HepG2 (cell line): Measurements from ENCODE around the gene SCN9A. TPM values are rescaled to one million over a fixed set of nuclear protein-coding genes. Genes with fewer than 3 reads are reported as not detected.
A peak's percentile ranks its signal among the peaks of the same experiment; 100 is the strongest.

Experiments used
- DMAP1 ChIP-seq: IDR thresholded peaks from 2 replicates; pipeline ENCODE4 v1.6.1; 2016
- ELF1 ChIP-seq: sonication (generic); formaldehyde crosslinking; IDR thresholded peaks from 2 replicates; pipeline ENCODE4 v1.4.0; 2020; ENCODE audit warnings: missing genetic modification reagents
- FOXA3 ChIP-seq: IDR thresholded peaks from 2 replicates; pipeline ENCODE4 v1.6.1; 2016; ENCODE audit warnings: missing genetic modification reagents, missing compliant biosample characterization
- HES4 ChIP-seq: sonication (generic); formaldehyde crosslinking; IDR thresholded peaks from 2 replicates; pipeline ENCODE4 v1.9.0; 2021; ENCODE audit warnings: mild to moderate bottlenecking, missing genetic modification reagents, borderline replicate concordance
- KDM1A ChIP-seq: IDR thresholded peaks from 2 replicates; pipeline ENCODE4 v1.6.1; 2016; ENCODE audit warnings: missing compliant biosample characterization
- MXD4 ChIP-seq: IDR thresholded peaks from 2 replicates; pipeline ENCODE4 v1.6.1; 2016; ENCODE audit warnings: mild to moderate bottlenecking, missing biosample characterization, missing genetic modification reagents
- RBFOX2 ChIP-seq: fragments of 200-400 bp; formaldehyde crosslinking; IDR thresholded peaks from 2 replicates; pipeline ENCODE4 v1.6.1; 2017; ENCODE audit warnings: low read depth, mild to moderate bottlenecking, low read length
- XBP1 ChIP-seq: sonication (generic); formaldehyde crosslinking; IDR thresholded peaks from 2 replicates; pipeline ENCODE4 v1.5.0; 2020; ENCODE audit warnings: missing genetic modification reagents
- XRCC5 ChIP-seq: fragments of 200-400 bp; formaldehyde crosslinking; optimal IDR thresholded peaks from 2 replicates; pipeline ENCODE3; 2017; ENCODE audit warnings: mild to moderate bottlenecking, low read length
- ZMYM2 ChIP-seq: sonication (generic); formaldehyde crosslinking; IDR thresholded peaks from 2 replicates; pipeline ENCODE4 v1.8.0; 2022; ENCODE audit warnings: mild to moderate bottlenecking, missing genetic modification reagents
- ZNF317 ChIP-seq: sonication (generic); formaldehyde crosslinking; IDR thresholded peaks from 2 replicates; pipeline ENCODE4 v1.5.0; 2020; ENCODE audit warnings: mild to moderate bottlenecking, missing genetic modification reagents
- ZNF724P ChIP-seq: sonication (generic); formaldehyde crosslinking; IDR thresholded peaks from 2 replicates; pipeline ENCODE4 v1.8.0; 2022; ENCODE audit warnings: missing genetic modification reagents, borderline replicate concordance
- ZSCAN22 ChIP-seq: sonication (generic); formaldehyde crosslinking; IDR thresholded peaks from 2 replicates; pipeline ENCODE4 v1.4.0; 2020; ENCODE audit warnings: mild to moderate bottlenecking, missing genetic modification reagents
- polyA plus RNA-seq, 8 experiments: library from polyadenylated mRNA; depleted of rRNA in 3 of 8; stranded (reverse) in 7 of 8; unstranded in 1 of 8; fragments of >200 nt; fragmentation: Illumina TruSeq in 4 of 8; extraction: Trizol in 4 of 8; gene quantifications; 2 replicates each; pipeline versions ENCODE4 v1.2.1 to v1.2.3, GENCODE V29; 2011 to 2016; ENCODE audit warnings: low read depth in 4 of 8, missing spikeins in 1 of 8, mixed read lengths in 1 of 8; ENCODE audit not compliant: insufficient read depth in 1 of 8
- total RNA-seq, 5 experiments: library from RNA; depleted of rRNA; stranded (reverse); fragments of >200 nt; fragmentation: Illumina TruSeq; extraction: Trizol; gene quantifications; 2 replicates each; pipeline ENCODE4 v1.2.3, GENCODE V29; 2016; ENCODE audit warnings: low read depth in 1 of 5
- TF ChIP-seq, protein P1 (sequence below): IDR thresholded peaks from 2 replicates; pipeline ENCODE4 v1.4.0; 2020; ENCODE audit warnings: mild to moderate bottlenecking, missing genetic modification reagents
- TF ChIP-seq, protein P2 (sequence below): sonication (generic); formaldehyde crosslinking; IDR thresholded peaks from 2 replicates; pipeline ENCODE4 v1.8.1; 2023; ENCODE audit warnings: mild to moderate bottlenecking, missing genetic modification reagents
- TF ChIP-seq, protein P3 (sequence below): sonication (generic); formaldehyde crosslinking; IDR thresholded peaks from 2 replicates; pipeline ENCODE4 v1.4.0; 2020; ENCODE audit warnings: missing genetic modification reagents
- TF ChIP-seq, protein P4 (sequence below): sonication (generic); formaldehyde crosslinking; IDR thresholded peaks from 2 replicates; pipeline ENCODE4 v1.5.1; 2020; ENCODE audit warnings: mild to moderate bottlenecking, missing genetic modification reagents, moderate library complexity
- TF ChIP-seq, protein P5 (sequence below): IDR thresholded peaks from 2 replicates; pipeline ENCODE4 v1.6.1; 2016; ENCODE audit warnings: mild to moderate bottlenecking

SCN9A gene
- total and polyA plus RNA-seq, 2 of the 13 experiments (the other 11 are each of a cell fraction or from before 2014, with no cell fraction given) = 15.3 to 24.3 TPM

DNA sequence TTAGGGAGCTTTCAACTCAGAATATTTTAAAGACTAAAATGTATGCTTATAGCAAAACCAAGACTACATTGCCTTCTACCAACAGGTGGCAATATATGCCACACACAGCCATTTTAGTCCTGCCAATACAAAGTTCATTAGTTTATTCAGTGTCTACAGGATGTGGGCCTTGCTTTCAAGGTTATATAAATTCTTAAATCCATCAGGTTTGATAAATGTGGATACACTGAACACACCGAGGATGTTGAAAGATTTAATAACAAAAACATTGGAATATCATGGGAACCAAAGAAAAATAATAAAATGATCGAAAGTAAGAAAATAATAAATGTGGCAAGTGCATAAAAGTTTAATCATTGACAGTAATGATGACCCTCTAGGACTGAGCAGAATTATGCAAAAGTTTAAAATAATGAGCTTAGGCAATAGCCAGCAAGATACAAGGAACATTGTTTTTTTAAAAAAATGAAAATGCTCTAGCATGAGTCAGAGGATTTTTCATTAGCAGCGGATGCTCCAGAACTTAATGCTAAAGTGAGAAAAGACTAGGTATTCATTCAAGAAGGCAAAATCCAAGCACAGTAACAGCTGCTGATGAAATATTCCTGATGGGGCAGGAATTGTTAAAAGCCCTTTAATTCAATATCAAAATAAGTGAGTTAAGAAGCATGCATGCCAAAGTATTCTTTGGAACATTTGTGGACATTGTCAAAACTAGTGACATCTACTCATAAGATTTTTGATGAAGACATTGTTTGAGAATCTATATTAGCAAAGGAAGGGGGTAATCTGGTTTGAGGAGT is 14.2 kb downstream of the SCN9A start (continued):
- TF ChIP-seq, protein P1, sequence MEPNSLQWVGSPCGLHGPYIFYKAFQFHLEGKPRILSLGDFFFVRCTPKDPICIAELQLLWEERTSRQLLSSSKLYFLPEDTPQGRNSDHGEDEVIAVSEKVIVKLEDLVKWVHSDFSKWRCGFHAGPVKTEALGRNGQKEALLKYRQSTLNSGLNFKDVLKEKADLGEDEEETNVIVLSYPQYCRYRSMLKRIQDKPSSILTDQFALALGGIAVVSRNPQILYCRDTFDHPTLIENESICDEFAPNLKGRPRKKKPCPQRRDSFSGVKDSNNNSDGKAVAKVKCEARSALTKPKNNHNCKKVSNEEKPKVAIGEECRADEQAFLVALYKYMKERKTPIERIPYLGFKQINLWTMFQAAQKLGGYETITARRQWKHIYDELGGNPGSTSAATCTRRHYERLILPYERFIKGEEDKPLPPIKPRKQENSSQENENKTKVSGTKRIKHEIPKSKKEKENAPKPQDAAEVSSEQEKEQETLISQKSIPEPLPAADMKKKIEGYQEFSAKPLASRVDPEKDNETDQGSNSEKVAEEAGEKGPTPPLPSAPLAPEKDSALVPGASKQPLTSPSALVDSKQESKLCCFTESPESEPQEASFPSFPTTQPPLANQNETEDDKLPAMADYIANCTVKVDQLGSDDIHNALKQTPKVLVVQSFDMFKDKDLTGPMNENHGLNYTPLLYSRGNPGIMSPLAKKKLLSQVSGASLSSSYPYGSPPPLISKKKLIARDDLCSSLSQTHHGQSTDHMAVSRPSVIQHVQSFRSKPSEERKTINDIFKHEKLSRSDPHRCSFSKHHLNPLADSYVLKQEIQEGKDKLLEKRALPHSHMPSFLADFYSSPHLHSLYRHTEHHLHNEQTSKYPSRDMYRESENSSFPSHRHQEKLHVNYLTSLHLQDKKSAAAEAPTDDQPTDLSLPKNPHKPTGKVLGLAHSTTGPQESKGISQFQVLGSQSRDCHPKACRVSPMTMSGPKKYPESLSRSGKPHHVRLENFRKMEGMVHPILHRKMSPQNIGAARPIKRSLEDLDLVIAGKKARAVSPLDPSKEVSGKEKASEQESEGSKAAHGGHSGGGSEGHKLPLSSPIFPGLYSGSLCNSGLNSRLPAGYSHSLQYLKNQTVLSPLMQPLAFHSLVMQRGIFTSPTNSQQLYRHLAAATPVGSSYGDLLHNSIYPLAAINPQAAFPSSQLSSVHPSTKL (CRISPR knock-in tag) = peak; percentile 78
- TF ChIP-seq, protein P2, sequence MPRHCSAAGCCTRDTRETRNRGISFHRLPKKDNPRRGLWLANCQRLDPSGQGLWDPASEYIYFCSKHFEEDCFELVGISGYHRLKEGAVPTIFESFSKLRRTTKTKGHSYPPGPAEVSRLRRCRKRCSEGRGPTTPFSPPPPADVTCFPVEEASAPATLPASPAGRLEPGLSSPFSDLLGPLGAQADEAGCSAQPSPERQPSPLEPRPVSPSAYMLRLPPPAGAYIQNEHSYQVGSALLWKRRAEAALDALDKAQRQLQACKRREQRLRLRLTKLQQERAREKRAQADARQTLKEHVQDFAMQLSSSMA (CRISPR knock-in tag) = no peak
- TF ChIP-seq XBP1 (CRISPR knock-in tag) (no peak), KDM1A (CRISPR knock-in tag) (no peak), RBFOX2 (no peak), XRCC5 (no peak), ZMYM2 (CRISPR knock-in tag) (no peak), ZNF317 (CRISPR knock-in tag) (no peak), DMAP1 (CRISPR knock-in tag) (0 out of 2 replicates have a peak, but pooled peaks have one; percentile 32), ZNF724P (CRISPR knock-in tag) (no peak), HES4 (CRISPR knock-in tag) (no peak), ZSCAN22 (CRISPR knock-in tag) (no peak), ELF1 (CRISPR knock-in tag) (no peak), MXD4 (no peak), FOXA3 (CRISPR knock-in tag) (peak; percentile 61; the same call in 1 of the 2 replicates)
- TF ChIP-seq, protein P3, sequence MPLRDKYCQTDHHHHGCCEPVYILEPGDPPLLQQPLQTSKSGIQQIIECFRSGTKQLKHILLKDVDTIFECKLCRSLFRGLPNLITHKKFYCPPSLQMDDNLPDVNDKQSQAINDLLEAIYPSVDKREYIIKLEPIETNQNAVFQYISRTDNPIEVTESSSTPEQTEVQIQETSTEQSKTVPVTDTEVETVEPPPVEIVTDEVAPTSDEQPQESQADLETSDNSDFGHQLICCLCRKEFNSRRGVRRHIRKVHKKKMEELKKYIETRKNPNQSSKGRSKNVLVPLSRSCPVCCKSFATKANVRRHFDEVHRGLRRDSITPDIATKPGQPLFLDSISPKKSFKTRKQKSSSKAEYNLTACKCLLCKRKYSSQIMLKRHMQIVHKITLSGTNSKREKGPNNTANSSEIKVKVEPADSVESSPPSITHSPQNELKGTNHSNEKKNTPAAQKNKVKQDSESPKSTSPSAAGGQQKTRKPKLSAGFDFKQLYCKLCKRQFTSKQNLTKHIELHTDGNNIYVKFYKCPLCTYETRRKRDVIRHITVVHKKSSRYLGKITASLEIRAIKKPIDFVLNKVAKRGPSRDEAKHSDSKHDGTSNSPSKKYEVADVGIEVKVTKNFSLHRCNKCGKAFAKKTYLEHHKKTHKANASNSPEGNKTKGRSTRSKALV (CRISPR knock-in tag) = no peak
- TF ChIP-seq, protein P4, sequence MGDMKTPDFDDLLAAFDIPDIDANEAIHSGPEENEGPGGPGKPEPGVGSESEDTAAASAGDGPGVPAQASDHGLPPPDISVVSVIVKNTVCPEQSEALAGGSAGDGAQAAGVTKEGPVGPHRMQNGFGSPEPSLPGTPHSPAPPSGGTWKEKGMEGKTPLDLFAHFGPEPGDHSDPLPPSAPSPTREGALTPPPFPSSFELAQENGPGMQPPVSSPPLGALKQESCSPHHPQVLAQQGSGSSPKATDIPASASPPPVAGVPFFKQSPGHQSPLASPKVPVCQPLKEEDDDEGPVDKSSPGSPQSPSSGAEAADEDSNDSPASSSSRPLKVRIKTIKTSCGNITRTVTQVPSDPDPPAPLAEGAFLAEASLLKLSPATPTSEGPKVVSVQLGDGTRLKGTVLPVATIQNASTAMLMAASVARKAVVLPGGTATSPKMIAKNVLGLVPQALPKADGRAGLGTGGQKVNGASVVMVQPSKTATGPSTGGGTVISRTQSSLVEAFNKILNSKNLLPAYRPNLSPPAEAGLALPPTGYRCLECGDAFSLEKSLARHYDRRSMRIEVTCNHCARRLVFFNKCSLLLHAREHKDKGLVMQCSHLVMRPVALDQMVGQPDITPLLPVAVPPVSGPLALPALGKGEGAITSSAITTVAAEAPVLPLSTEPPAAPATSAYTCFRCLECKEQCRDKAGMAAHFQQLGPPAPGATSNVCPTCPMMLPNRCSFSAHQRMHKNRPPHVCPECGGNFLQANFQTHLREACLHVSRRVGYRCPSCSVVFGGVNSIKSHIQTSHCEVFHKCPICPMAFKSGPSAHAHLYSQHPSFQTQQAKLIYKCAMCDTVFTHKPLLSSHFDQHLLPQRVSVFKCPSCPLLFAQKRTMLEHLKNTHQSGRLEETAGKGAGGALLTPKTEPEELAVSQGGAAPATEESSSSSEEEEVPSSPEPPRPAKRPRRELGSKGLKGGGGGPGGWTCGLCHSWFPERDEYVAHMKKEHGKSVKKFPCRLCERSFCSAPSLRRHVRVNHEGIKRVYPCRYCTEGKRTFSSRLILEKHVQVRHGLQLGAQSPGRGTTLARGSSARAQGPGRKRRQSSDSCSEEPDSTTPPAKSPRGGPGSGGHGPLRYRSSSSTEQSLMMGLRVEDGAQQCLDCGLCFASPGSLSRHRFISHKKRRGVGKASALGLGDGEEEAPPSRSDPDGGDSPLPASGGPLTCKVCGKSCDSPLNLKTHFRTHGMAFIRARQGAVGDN = no peak
- TF ChIP-seq, protein P5, sequence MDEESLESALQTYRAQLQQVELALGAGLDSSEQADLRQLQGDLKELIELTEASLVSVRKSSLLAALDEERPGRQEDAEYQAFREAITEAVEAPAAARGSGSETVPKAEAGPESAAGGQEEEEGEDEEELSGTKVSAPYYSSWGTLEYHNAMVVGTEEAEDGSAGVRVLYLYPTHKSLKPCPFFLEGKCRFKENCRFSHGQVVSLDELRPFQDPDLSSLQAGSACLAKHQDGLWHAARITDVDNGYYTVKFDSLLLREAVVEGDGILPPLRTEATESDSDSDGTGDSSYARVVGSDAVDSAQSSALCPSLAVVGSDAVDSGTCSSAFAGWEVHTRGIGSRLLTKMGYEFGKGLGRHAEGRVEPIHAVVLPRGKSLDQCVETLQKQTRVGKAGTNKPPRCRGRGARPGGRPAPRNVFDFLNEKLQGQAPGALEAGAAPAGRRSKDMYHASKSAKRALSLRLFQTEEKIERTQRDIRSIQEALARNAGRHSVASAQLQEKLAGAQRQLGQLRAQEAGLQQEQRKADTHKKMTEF (CRISPR knock-in tag) = peak; percentile 48; the same call in 1 of the 2 replicates
